Liver (tissue), 9 donors: Measurements from ENCODE around the gene BASP1. TPM values are rescaled to one million over a fixed set of nuclear protein-coding genes. Genes with fewer than 3 reads are reported as not detected.

Experiments used
- DNase-seq: peaks from one replicate; pipeline ENCODE4 v3.0.0-alpha.2; 2017; ENCODE audit warnings: low spot score
- H3K27ac ChIP-seq, 2 donors: one replicate each; pipeline ENCODE4 v1.7.0; 2013; ENCODE audit warnings: inconsistent platforms in 2 of 2, low read length in 2 of 2, control low read depth in 1 of 2, low read depth in 1 of 2, mild to moderate bottlenecking in 1 of 2
- H3K27me3 ChIP-seq, 4 donors: one replicate each; pipeline versions ENCODE4 v1.6.1 to v1.7.0; 2013; ENCODE audit warnings: low read length in 3 of 4, inconsistent platforms in 1 of 4, mild to moderate bottlenecking in 1 of 4, moderate library complexity in 1 of 4; ENCODE audit not compliant: control insufficient read depth in 4 of 4, insufficient read depth in 4 of 4
- H3K36me3 ChIP-seq, 4 donors: one replicate each; pipeline versions ENCODE4 v1.6.1 to v1.7.0; 2013; ENCODE audit warnings: low read length in 3 of 4, mild to moderate bottlenecking in 3 of 4, low read depth in 1 of 4, moderate library complexity in 1 of 4; ENCODE audit not compliant: control insufficient read depth in 4 of 4, insufficient read depth in 3 of 4
- H3K4me1 ChIP-seq, 4 donors: one replicate each; pipeline versions ENCODE4 v1.6.1 to v1.7.0; 2013; ENCODE audit warnings: low read length in 3 of 4, mild to moderate bottlenecking in 3 of 4, moderate library complexity in 1 of 4; ENCODE audit not compliant: control insufficient read depth in 4 of 4, insufficient read depth in 4 of 4
- H3K4me3 ChIP-seq, 3 donors: one replicate each; pipeline versions ENCODE4 v1.6.1 to v1.7.0; 2013; ENCODE audit warnings: low read length in 3 of 3, control low read depth in 1 of 3, low read depth in 1 of 3, mild to moderate bottlenecking in 1 of 3
- H3K9ac ChIP-seq, 2 donors: one replicate each; pipeline ENCODE4 v1.7.0; 2013; ENCODE audit warnings: low read length in 2 of 2, mild to moderate bottlenecking in 2 of 2, moderate library complexity in 2 of 2, control low read depth in 1 of 2, low read depth in 1 of 2
- H3K9me3 ChIP-seq, 4 donors: one replicate each; pipeline versions ENCODE4 v1.6.1 to v1.7.0; 2013; ENCODE audit warnings: low read length in 3 of 4; ENCODE audit not compliant: control insufficient read depth in 4 of 4
- CTCF ChIP-seq: fragments of 150-350 bp; IDR thresholded peaks from 2 replicates; pipeline ENCODE4 v1.5.1; 2017; ENCODE audit warnings: improper control_type of control experiment, low read depth, low read length; ENCODE audit not compliant: missing input control
- EGR1 ChIP-seq, 2 donors: IDR thresholded peaks; 2 replicates each; pipeline ENCODE4 v1.6.1; 2016 to 2018; ENCODE audit warnings: antibody characterized with exemption in 2 of 2, low read depth in 2 of 2
- FOXA1 ChIP-seq: IDR thresholded peaks from 2 replicates; pipeline ENCODE4 v1.6.1; 2016; ENCODE audit warnings: antibody characterized with exemption
- FOXA2 ChIP-seq: IDR thresholded peaks from 2 replicates; pipeline ENCODE4 v1.6.1; 2016; ENCODE audit warnings: antibody characterized with exemption
- GABPA ChIP-seq, 2 donors: IDR thresholded peaks in 1 of 2; conservative IDR thresholded peaks in 1 of 2; 2 replicates each; pipeline ENCODE4 v1.6.1; 2016; ENCODE audit warnings: antibody characterized with exemption in 2 of 2, mild to moderate bottlenecking in 1 of 2, moderate library complexity in 1 of 2
- HNF4A ChIP-seq, 2 donors: conservative IDR thresholded peaks; 2 replicates each; pipeline ENCODE4 v1.6.1; 2016; ENCODE audit warnings: antibody characterized with exemption in 2 of 2, mild to moderate bottlenecking in 2 of 2
- JUND ChIP-seq, 2 donors: IDR thresholded peaks; 2 replicates each; pipeline ENCODE4 v1.6.1; 2016; ENCODE audit warnings: antibody characterized with exemption in 2 of 2
- NR2F2 ChIP-seq: IDR thresholded peaks from 2 replicates; pipeline ENCODE4 v1.6.1; 2016; ENCODE audit warnings: antibody characterized with exemption
- RAD21 ChIP-seq, 2 donors: IDR thresholded peaks; 2 replicates each; pipeline ENCODE4 v1.6.1; 2016; ENCODE audit warnings: antibody characterized with exemption in 2 of 2, mild to moderate bottlenecking in 2 of 2
- RXRA ChIP-seq, 2 donors: IDR thresholded peaks; 2 replicates each; pipeline ENCODE4 v1.6.1; 2017 to 2018; ENCODE audit warnings: antibody characterized with exemption in 2 of 2, mild to moderate bottlenecking in 1 of 2
- SP1 ChIP-seq: IDR thresholded peaks from 2 replicates; pipeline ENCODE4 v1.6.1; 2018; ENCODE audit warnings: antibody characterized with exemption, mild to moderate bottlenecking
- TAF1 ChIP-seq: conservative IDR thresholded peaks from 2 replicates; pipeline ENCODE4 v1.6.1; 2016; ENCODE audit warnings: antibody characterized with exemption, mild to moderate bottlenecking
- YY1 ChIP-seq: IDR thresholded peaks from 2 replicates; pipeline ENCODE4 v1.6.1; 2016; ENCODE audit warnings: antibody characterized with exemption, mild to moderate bottlenecking
- ZBTB33 ChIP-seq: IDR thresholded peaks from 2 replicates; pipeline ENCODE4 v1.6.1; 2016; ENCODE audit warnings: antibody characterized with exemption
- WGBS: extraction: QIAGEN DNeasy Blood & Tissue Kit; methylation state at CpG from one replicate; pipeline ENCODE4 v1.1.7; 2013; 5-methylcytosine and 5-hydroxymethylcytosine counted together
- polyA plus RNA-seq, 2 donors: library from polyadenylated mRNA; stranded (reverse) in 1 of 2; unstranded in 1 of 2; fragments of 200-250 nt in 1 of 2; fragments of >200 nt in 1 of 2; fragmentation: Nextera tagmentation in 1 of 2; extraction: Ambion mirVana in 1 of 2; gene quantifications; one replicate each; pipeline versions ENCODE4 v1.2.1 to v1.2.3, GENCODE V29; 2013 to 2015
- total RNA-seq, 2 donors: library from RNA; depleted of rRNA; stranded (reverse); fragments of >200 nt; gene quantifications; one replicate each; pipeline ENCODE4 v1.2.3, GENCODE V29; 2014
- TF ChIP-seq, protein P1 (sequence below): IDR thresholded peaks from 2 replicates; pipeline ENCODE4 v1.6.1; 2016; ENCODE audit warnings: antibody characterized with exemption
- TF ChIP-seq, protein P2 (sequence below): IDR thresholded peaks from 2 replicates; pipeline ENCODE4 v1.6.1; 2016; ENCODE audit warnings: antibody characterized with exemption
- donor health status: healthy.
- donor health status: healthy.
- donor health status: healthy.
- donor health status: healthy.
- donor health status: healthy.

Gene BASP1
- total and polyA plus RNA-seq, 4 donors, result 1.2 to 17.0 (median 5.4) TPM

- no peak overlapping the region for H3K4me3 ChIP-seq
- no peaks in the 10 kb centered on the region for H3K9me3 ChIP-seq
- TF ChIP-seq TAF1, result no peak
- no peak for TF ChIP-seq RXRA (IDR thresholded peaks at IDR 0.05)
- TF ChIP-seq CTCF, result no peak
- no peak for TF ChIP-seq FOXA2
- TF ChIP-seq, protein P1, sequence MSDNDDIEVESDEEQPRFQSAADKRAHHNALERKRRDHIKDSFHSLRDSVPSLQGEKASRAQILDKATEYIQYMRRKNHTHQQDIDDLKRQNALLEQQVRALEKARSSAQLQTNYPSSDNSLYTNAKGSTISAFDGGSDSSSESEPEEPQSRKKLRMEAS, result no peak
- TF ChIP-seq FOXA1, result no peak
- no peak for TF ChIP-seq HNF4A (conservative IDR thresholded peaks at IDR 0.05)
- no peak for TF ChIP-seq JUND (IDR thresholded peaks at IDR 0.05)
- no peak for TF ChIP-seq YY1
- TF ChIP-seq, protein P2, sequence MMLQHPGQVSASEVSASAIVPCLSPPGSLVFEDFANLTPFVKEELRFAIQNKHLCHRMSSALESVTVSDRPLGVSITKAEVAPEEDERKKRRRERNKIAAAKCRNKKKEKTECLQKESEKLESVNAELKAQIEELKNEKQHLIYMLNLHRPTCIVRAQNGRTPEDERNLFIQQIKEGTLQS, result no peak
- TF ChIP-seq ZBTB33, result no peak
- TF ChIP-seq EGR1 (IDR thresholded peaks at IDR 0.05; ENCODE audit: low read depth in 2 of 2), result no peak
- no peak for TF ChIP-seq RAD21 (IDR thresholded peaks at IDR 0.05)
- DNase-seq, result no peak
- no peak overlapping the region for H3K9ac ChIP-seq
- 92% methylated on average over 3 of the region's 3 CpGs for WGBS
- H3K27ac ChIP-seq, result no peak overlapping the region
- no peaks in the 10 kb centered on the region for H3K27me3 ChIP-seq
- no peaks in the 10 kb centered on the region for H3K4me1 ChIP-seq
- no peaks in the 10 kb centered on the region for H3K36me3 ChIP-seq
Observed at GRCh38 chr5:17182494-17182893, 34.9 kb upstream of the BASP1 start.

DNA sequence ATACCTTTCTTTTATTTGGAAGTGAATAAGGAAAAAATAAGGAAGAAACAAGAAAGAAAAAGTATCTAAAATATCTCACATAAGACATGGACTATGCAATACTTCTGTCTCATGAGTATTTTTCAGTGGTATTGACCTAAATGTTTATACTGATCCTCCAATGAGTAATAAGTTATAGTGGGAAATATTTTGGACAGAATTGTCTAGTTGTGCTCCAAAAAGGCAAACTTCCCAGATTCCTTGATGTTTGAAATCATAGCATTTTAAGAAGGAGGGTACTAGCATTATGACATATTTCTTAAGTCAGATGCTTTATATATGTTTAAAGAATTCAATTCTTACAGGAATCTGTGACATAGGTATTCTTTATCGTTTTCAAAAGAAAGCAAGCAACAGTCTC is 34.5 kb upstream of the BASP1 start:
- Histone ChIP-seq H3K4me1 (no peaks in the 10 kb centered on the region), H3K36me3 (no peaks in the 10 kb centered on the region), H3K27ac (no peak overlapping the region), H3K9me3 (no peaks in the 10 kb centered on the region), H3K4me3 (no peak overlapping the region), H3K27me3 (no peaks in the 10 kb centered on the region), H3K9ac (no peak overlapping the region)
- DNase-seq, result no peak
- 71% methylated on average over 1 of the region's 1 CpG for WGBS
- TF ChIP-seq YY1 (no peak), SP1 (no peak), EGR1 (IDR thresholded peaks at IDR 0.05; ENCODE audit: low read depth in 2 of 2) (no peak)
- TF ChIP-seq, protein P1, result no peak

DNA sequence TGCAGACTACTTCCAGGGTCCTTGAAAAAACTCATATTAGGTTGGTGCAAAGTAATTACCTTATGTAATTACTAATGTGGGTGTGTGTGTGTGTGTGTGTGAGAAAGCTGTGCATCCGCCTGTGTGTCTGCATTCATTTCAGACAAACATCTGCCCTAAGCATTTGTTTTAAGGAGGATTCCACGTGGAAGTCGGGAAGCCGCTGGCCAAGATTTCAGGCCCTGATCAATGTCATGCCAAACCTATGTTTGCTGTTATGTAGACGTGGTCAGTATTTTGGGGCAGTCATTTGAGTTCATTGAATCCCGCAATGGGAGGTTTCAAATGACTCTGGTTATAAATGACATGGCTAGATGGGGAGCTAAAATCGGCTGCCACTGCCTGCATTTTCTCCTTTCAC is 33.6 kb upstream of the BASP1 start:
- no peak for DNase-seq
- H3K36me3 ChIP-seq, result no peaks in the 10 kb centered on the region
- TF ChIP-seq TAF1 (no peak), HNF4A (conservative IDR thresholded peaks at IDR 0.05) (no peak), CTCF (no peak), FOXA1 (no peak), YY1 (no peak), NR2F2 (no peak), GABPA (IDR thresholded peaks at IDR 0.05 in 1 of 2, conservative IDR thresholded peaks at IDR 0.05 in 1 of 2) (no peak), JUND (IDR thresholded peaks at IDR 0.05) (no peak), FOXA2 (no peak)
- TF ChIP-seq, protein P2, result no peak
- TF ChIP-seq, protein P1, result no peak
- no peaks in the 10 kb centered on the region for H3K9me3 ChIP-seq
- H3K9ac ChIP-seq, result no peak overlapping the region
- no peaks in the 10 kb centered on the region for H3K4me1 ChIP-seq
- no peaks in the 10 kb centered on the region for H3K27me3 ChIP-seq
- 92% methylated on average over 7 of the region's 7 CpGs for WGBS
- H3K4me3 ChIP-seq, result no peak overlapping the region
- H3K27ac ChIP-seq, result no peak overlapping the region
